ENCODE measurements around the gene COMMD2. TPM values are rescaled to one million over a fixed set of nuclear protein-coding genes. Genes with fewer than 3 reads are reported as not detected.

Gene COMMD2
- 65.7 TPM for polyA plus RNA-seq (ENCODE audit: insufficient read length)
- long read RNA-seq, donor 1, transcript COMMD2-202 (4 exons, 628 nt), result minor isoform, 6 of 51 reads
- long read RNA-seq, donor 1, transcript COMMD2-203 (5 exons, 3,706 nt), result major isoform, 29 of 51 reads
- long read RNA-seq, donor 1, partial matches to known transcripts, result 7 of 51 reads
- long read RNA-seq, donor 1, other reads (novel, unspliced or antisense), result 0 of 51 reads
- long read RNA-seq, donor 2, transcript COMMD2-203 (5 exons, 3,706 nt), result major isoform, 35 of 38 reads
- long read RNA-seq, donor 2, partial matches to known transcripts, result 0 of 38 reads
- long read RNA-seq, donor 2, other reads (novel, unspliced or antisense), result 0 of 38 reads
- long read RNA-seq, donor 3, transcript COMMD2-203 (5 exons, 3,706 nt), result major isoform, 24 of 30 reads
- long read RNA-seq, donor 3, partial matches to known transcripts, result 0 of 30 reads
- long read RNA-seq, donor 3, other reads (novel, unspliced or antisense), result 0 of 30 reads
- long read RNA-seq, donor 4, partial matches to known transcripts, result 0 of 4 reads
- long read RNA-seq, donor 4, other reads (novel, unspliced or antisense), result 0 of 4 reads
- long read RNA-seq, donor 5, transcript COMMD2-201 (4 exons, 739 nt), result minor isoform, 5 of 73 reads
- long read RNA-seq, donor 5, transcript COMMD2-202 (4 exons, 628 nt), result minor isoform, 6 of 73 reads
- long read RNA-seq, donor 5, transcript COMMD2-203 (5 exons, 3,706 nt), result major isoform, 60 of 73 reads
- long read RNA-seq, donor 5, partial matches to known transcripts, result 0 of 73 reads
- long read RNA-seq, donor 5, other reads (novel, unspliced or antisense), result 0 of 73 reads
- long read RNA-seq, donor 6, transcript COMMD2-203 (5 exons, 3,706 nt), result major isoform, 28 of 36 reads
- long read RNA-seq, donor 6, partial matches to known transcripts, result 0 of 36 reads
- long read RNA-seq, donor 6, other reads (novel, unspliced or antisense), result 0 of 36 reads
- long read RNA-seq, donor 7, transcript COMMD2-201 (4 exons, 739 nt), result minor isoform, 6 of 57 reads
- long read RNA-seq, donor 7, transcript COMMD2-203 (5 exons, 3,706 nt), result major isoform, 40 of 57 reads
- long read RNA-seq, donor 7, partial matches to known transcripts, result 0 of 57 reads
- long read RNA-seq, donor 7, other reads (novel, unspliced or antisense), result 0 of 57 reads
- long read RNA-seq, donor 8, transcript COMMD2-203 (5 exons, 3,706 nt), result major isoform, 17 of 18 reads
- long read RNA-seq, donor 8, partial matches to known transcripts, result 0 of 18 reads
- long read RNA-seq, donor 8, other reads (novel, unspliced or antisense), result 0 of 18 reads

DNA sequence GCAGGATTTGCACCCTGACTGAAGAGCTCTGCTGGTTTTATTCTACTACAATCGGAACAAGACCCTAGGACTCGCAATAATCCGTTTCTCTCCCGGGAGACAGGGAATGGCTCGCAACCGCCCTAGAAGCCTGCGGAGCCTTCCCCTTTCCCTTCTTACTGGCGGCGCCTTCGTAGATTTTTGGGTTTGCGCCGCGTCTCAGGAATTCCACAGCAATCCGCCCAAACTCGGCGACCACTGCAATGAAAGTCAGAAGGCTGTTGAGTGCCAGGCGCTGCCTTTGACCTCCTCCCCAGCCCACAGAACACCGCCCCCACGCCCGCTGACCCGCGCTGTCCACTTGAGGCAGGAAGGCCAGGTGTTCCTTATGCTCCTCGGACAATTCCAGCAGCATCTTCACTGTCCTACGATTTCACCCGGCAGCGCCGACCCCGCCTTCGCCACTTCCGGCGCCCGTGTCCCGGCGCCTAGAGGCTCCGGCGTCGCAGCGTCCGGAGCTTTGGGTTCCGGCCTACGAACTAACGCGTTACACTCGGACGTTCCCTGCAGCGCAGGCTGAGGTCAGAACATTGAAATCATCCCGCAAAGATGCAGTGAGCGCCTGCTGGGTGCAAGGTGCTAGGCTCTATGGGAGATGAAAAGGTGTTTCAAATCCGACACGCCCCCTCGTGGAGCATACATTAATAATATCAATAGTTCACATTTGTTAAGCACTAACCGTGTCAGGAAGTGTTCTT lies at the start of gene COMMD2:
COMMD2 (minus strand) TSS at position 439 of the 737 bp plus-strand sequence; CDS start at position 394, 45 bp downstream.
- DNase-seq, result peak; percentile 83

DNA sequence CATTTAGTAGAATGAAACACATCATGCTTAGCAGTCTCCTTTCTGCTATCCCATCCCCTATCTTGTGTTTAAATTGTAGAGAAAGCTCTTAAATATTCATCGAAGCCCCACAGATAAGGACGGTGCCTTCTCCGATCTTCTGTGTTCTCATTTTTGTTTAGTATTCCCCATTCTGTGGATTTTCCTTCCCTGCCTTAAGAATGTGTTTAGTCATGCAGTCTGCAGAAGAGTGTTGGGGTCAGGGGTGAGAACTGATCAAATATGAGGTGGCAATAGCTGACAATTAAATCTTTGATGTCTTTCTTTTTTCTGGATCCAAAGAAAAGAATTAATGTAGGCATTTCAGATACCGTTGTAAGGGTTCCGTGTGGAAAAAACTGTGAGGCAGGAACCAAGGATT lies 49.4 kb upstream of the COMMD2 start:
- no peak for DNase-seq

DNA sequence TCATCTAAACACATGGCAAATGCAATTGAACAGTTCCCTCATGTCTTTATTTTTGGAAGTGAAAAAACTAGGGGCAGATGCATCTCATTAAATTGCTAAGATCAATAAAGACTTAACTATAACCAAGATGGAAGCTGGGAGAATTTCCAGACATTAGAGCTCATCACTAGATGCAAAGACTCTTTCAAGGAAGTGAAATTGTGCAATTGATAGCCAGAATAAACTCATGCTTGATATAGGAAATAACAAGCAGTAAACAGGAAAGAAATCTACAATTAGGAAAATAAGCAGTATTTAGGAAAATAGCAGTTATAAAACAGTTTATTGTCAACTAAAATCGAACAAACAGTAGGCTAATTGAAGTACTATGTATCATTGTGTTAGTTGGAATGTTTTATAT lies 48.9 kb upstream of the COMMD2 start:
- DNase-seq, result no peak

DNA sequence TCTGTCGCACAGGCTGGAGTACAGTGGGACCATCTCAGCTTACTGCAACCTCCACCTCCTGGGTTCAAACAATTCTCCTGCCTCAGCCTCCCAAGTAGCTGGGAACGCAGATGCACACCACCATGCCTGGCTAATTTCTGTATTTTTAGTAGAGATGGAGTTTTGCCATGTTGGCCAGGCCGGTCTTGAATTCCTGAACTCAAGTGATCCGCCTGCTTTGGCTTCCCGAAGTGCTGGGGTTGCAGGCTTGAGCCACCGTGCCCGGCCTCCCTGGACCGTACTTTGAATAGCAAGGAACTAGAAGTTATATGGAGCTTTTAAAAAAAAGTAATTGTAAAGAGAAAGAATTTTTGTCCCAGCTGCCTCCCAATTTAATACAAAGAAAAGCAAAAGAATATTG lies 48.4 kb upstream of the COMMD2 start:
- DNase-seq, result no peak

DNA sequence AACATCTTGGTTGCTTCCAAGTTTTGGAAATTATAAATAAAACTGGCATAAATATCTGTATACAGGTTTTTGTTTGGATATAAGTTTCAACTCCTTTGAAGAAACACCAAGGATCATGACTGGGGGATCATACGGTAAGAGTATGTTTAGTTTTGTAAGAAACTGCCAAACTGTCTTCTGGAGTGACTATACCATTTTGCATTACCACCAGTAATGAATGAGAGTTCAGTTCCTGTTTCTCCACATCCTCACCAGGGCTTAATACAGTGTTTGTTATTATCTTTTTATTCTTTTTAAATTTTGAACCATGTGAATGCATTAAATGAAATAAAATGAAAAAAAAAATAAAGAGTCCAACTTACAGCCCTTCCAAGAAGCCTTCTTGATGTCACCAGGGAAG lies 43.7 kb upstream of the COMMD2 start:
- DNase-seq, result no peak

DNA sequence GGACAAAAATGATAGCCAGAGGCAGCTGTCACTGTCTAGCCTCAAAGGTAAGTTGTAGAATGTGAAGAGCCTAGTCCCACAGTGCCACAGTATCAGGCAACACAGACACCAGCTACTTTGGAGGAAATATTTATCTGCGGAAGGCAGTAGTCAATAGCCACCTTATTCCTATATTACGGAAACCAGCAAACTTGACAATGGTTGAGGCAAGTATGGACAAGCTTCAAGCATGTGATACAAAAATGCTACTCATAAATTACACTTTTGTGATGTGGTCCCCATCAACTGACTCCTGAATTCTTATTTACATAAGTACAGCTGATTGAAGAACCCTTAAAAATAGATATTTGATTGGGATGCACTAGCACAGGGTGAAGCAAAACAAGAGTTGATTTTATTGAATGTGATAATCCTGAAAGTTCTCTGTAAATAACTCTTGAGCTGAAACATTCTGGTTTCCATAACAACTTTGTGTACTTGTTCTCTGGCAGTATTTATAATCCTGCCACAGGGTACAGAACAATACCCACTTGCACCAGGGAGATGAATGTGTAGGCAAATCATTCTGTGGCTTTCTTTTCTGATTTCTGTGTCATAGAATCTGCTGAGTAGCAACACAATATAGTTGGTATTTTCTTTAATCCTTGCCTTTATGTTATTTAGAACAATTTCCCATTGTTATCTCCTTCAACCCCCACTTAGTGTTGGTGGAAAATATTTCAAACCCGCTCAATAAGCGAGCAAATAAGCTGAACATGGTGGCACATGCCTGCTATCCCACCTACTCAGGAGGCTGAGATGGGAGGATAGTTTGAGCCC lies 40.4 kb upstream of the COMMD2 start, which contains the start of gene ANKUB1:
ANKUB1 (minus strand) TSS at position 103 of the 819 bp plus-strand sequence. CDS start 188 bp downstream, outside the sequence.
- no peak for DNase-seq

DNA sequence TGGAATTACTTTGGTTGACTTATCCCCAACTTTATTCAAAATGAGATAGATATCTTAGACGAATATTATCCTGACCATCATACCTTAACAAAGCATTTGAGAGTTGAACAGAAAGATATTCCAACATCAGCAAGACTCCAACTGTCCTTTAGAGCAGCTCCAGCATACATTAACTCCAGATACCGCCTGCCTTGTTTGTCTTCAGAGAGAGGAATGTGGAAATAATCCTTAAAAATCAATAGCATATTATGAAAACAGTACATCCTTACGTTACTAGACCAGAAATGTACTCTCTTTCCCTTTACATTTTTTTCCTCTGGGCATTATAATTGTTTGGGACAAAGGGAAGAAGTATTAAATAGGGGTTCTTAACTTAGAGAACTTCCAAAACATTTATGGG lies 38.4 kb upstream of the COMMD2 start:
- DNase-seq, result no peak

DNA sequence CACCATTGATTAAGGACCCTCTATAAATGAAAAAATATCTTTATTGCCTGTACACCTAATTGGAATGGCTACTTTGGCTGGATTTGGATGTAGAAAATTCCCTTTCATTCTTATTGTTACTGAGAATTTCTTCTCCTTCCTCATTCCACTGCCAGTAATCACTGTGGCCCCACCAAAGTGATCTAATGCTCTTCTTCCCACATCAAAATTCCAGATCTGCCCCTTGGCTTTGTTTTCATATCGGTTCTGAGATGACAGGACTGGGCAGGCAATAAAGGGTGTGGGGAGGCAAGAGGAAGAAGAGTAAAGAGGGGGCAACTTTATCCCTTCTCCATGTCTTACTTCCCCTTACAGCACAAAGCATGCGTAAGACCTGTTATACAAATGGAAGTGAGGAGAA lies 38.0 kb upstream of the COMMD2 start:
- DNase-seq, result no peak

DNA sequence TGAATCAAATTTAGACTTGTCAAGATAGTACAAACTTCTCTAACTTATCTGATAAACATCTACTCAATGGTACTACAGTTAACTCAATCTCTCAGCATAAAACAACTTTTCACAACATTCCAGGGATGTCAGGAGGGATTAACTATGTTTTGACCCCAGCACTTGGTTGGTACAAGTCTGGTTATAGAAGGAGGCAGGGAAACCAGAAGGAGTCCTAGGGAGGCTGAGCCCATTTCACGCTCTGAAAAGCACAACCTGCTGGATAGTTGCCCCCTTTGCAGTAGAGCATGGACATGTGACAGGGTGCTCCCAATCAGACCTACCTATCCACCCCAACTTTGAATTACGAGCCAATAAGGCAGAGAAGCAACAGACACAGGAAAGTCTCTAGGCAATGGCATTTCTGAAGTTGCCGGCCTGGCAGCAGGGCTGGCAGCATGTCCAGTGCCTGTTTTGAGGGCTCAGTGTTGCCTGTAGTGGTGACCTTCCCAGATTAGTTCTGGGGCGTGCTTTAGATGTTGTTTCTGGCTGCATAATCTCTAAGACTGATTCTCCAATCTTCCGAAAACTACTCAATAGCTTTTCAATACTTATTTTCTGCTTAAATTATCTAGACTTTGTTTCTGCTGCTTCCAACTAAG lies 31.9 kb upstream of the COMMD2 start:
- DNase-seq, result no peak

DNA sequence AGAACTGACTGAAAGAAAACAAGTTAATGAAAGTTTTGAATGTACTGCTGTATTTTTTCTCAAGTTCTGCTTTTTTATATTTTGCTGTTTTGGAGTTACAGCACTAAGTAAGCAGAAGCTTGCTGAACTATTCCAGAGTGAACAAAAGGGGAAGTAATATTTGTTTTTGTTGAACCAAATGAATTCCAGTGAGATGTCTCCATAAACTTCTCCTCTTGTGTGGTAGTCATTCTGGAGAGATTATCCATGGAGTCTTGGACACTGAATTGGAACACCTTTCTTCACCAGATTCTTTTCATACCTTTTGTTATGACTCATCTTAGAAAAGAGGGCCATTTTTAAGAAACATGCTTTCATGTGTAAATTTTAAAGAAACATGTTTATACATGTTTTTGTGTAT lies 31.3 kb upstream of the COMMD2 start:
- DNase-seq, result no peak

DNA sequence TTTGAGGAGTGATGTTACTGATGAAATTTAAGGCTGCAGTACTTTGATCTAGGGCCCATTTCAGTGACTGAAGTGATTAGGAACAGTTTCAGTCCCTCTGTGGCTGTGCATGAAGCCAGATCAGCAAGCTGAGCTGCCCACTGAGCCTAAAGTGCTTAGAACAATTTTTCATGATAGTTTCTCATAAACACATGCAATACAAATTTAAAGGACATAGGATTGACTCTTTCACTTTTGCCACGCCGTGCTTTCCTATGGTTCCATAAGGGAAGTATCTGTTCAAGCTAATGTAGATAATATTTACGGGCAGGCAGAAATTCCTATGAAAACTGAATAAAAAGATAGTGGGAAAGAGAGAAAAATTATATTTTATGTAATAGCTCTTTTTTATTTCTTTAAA lies 29.5 kb upstream of the COMMD2 start:
- no peak for DNase-seq

DNA sequence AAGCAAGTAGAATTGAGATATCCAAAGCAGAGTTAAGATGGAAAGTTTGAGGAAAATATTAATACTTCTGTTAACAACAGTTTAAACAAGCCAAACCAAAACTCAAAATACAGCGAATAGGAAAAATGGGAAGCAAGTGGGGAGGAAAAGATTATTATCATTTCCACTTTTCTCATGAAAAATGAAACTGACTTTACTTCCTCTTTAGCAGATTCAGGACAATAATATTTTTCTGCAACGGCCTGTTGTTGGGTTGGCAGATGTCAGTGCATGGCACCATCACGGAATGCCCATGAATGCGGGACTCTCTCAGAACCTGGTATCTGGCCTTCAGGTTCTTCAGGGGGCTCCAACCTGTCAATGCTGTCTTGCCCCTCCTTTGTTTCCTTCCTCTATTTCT lies 28.9 kb upstream of the COMMD2 start:
- DNase-seq, result no peak

DNA sequence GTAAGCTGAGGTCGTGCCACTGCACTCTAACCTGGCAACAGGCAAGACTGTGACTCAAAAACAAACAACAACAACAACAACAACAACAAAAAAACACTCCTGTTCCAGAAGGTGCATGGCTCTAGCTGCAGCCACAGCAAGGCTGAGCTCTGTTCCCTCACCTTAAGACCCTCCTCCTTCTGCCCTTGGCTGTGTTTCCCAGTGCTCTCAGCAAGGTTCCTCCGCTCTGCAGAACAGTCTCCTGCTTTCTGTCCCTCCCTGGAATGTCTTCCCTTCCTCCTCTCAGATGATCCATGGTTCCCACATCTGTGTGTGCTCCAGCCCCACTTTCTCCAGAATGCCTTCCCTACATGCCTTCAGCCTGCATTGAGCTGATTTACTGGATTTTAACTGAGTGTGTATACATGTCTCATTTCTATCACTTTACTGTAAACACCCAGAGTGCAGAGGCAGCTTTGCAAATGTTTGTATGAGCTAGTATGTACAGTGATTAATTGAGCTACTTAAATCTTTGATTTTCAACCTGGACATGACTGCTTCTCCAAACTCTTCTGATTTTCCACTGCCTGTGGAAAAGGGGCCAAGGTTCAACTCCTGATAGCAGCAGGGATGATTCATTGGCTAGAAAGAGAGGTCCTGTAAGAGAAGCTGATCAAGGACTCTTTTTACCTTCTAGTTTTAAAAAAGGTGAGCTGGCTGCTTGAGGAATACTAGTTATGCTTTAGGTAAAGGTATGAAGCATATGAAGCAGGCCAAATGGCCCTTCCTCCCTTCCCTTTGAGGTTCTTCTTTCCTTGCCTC lies 25.3 kb upstream of the COMMD2 start:
- DNase-seq, result no peak

DNA sequence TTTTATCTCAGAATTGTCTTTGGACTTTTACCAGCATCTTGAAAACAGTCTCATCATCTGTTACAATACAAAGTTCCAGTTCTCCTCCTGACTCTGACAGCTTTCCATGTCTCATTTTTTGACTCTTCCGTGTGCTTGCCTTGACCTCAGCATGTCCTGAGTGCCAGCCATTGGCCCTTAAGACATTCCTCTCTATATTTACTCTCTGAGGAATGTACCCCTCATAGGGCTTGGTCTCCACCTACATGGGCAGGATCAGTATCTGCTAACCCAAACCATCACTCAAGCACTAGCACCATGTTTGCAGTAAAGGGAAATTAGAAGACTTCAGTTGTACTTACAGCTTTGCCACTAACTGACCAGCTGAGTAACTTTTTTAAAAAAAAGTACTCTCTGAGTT lies 23.9 kb upstream of the COMMD2 start:
- no peak for DNase-seq

DNA sequence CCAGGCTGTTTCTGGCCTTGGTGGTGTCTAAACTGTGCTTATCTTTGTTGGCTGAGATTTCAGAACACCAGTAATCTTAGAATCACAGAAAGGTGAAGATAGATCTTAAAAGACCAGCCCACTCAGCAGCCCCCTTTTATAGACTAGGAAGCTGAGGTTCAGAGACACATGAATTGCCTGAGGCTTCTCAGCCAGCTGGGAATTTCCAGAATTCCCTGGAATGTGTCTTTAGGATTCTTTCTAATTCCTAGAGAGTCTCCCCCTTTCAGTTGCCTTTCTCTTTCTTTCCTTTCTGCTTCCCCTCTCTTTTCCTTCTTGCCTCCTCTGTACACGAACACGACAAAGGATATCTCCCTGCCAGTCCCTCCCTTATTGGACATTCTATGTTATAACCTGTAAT lies 20.6 kb upstream of the COMMD2 start:
- DNase-seq, result no peak

DNA sequence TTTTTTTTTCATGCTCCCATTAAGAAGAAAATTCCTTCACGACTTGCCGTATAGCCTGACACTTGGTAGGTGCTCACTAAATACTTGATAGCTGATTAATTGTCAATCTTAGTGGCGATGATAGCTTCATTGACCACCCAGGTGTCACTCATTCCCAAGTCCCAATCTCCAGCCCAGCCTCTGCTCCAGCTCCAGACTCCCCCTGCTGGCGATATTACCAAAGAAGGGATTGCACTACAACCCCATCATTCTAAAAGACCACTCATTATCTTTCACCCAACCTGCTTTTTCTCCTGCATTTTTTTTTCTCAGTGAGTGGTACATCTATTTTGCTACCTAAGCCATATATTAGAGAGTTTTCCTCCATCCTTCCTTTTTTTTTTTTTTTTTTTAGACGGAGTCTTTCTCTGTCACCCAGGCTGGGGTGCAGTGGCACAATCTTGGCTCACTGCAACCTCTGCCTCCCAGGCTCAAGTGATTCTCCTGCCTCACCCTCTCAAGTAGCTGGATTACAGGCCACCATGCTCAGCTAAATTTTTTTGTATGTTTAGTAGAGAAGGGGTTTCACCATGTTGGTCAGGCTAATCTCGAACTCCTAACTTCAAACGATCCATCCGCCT lies 19.5 kb upstream of the COMMD2 start:
- DNase-seq, result peak; percentile 35

DNA sequence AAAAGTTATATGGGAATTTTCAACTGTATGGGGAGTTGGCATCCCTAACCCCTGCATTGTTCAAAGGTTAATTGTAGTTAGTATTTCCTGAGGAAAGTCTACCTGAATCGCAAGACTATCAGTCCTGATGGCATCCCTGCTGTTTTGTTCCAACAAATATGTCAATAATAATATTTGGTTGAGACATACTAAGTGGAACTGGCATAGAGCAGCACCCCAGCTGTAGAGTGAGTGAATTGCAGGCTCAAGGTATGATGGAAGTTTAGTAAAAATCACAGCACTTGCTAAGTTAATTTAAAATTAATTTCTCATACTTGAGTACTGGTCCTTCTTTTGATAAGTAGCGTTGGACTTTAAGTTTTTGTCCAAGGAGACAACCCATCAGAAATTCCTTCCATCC lies 18.0 kb upstream of the COMMD2 start:
- DNase-seq, result no peak

DNA sequence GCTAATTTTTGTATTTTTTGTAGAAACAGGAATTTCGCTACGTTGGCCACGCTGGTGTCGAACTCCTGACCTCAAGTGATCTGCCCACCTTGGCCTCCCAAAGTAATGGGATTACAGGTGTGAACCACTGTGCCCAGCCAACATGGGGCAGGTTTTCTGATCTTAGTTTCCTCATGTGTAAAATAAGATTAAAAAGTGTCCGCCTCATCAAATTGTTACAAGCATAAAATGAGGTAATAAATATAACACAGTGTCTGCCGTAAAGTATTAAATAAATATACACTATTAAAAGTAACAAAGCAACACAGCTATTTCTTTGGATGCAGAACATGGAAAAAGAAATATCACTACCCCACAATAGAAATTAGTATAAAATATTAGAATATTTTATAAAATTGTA lies 16.4 kb upstream of the COMMD2 start:
- no peak for DNase-seq

DNA sequence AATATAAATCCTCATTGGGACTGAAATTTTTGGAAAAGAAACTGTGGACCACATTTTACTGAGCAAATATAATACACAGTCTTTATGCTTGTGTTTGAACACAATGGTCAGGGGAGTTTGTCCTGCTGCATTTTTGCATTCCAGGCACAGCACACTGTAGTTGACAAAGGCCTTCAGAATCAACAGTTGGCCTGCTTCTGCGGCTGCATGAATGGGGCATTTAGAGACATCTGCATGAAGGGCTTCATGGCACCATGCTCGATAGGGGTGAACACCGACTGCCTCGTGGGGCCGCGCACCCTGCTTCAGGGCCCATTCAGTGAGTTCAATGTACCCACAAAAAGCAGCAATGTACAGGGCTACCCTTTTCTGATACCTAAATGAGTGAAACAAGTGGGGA lies 15.4 kb upstream of the COMMD2 start:
- DNase-seq, result no peak
